Nephron (organoid): ENCODE measurements around the gene AHCYL2.
"Not testable (repeated sequence)": the region's sequence is repeated elsewhere in the genome, so short reads cannot be mapped to it uniquely, and the experiment has no call there.

Experiments
- H3K27ac Mint-ChIP-seq, 3 experiments: 2 replicates each; pipeline ENCODE4 v1.8.0; 2020; ENCODE audit warnings: mixed read lengths in 3 of 3, mild to moderate bottlenecking in 2 of 3, moderate library complexity in 1 of 3
- H3K27me3 Mint-ChIP-seq: 2 replicates; pipeline ENCODE4 v1.8.0; 2021; ENCODE audit warnings: low read depth, mild to moderate bottlenecking, moderate library complexity, mixed read lengths
- H3K36me3 Mint-ChIP-seq: 2 replicates; pipeline ENCODE4 v1.8.0; 2020; ENCODE audit warnings: low read depth, mixed read lengths
- H3K4me1 Mint-ChIP-seq: 2 replicates; pipeline ENCODE4 v1.8.0; 2020; ENCODE audit warnings: mixed read lengths
- H3K4me3 Mint-ChIP-seq, 3 experiments: 2 replicates each; pipeline ENCODE4 v1.8.0; 2020; ENCODE audit warnings: mild to moderate bottlenecking in 3 of 3, mixed read lengths in 3 of 3, moderate library complexity in 2 of 3
- H3K9me3 Mint-ChIP-seq: 2 replicates; pipeline ENCODE4 v1.8.0; 2020; ENCODE audit warnings: mixed read lengths
- TF ChIP-seq, protein P1 (sequence below), 3 experiments: fragments of 200-600 bp; sonication (generic); IDR thresholded peaks; one replicate each; pipeline ENCODE4 v1.5.0; 2021; ENCODE audit warnings: antibody characterized with exemption in 3 of 3; ENCODE audit not compliant: unreplicated experiment in 3 of 3

The AHCYL2 gene

GRCh38 chr7:129212126-129212525 lies 12.7 kb upstream of the AHCYL2 start:
- no peak overlapping the region for H3K4me3 Mint-ChIP-seq
- peaks cover 1% of the 10 kb centered on the region for H3K9me3 Mint-ChIP-seq
- peaks cover 72% of the 10 kb centered on the region for H3K36me3 Mint-ChIP-seq
- H3K4me1 Mint-ChIP-seq, result peaks cover 5% of the 10 kb centered on the region
- H3K27me3 Mint-ChIP-seq, result no peaks in the 10 kb centered on the region
- TF ChIP-seq, protein P1, sequence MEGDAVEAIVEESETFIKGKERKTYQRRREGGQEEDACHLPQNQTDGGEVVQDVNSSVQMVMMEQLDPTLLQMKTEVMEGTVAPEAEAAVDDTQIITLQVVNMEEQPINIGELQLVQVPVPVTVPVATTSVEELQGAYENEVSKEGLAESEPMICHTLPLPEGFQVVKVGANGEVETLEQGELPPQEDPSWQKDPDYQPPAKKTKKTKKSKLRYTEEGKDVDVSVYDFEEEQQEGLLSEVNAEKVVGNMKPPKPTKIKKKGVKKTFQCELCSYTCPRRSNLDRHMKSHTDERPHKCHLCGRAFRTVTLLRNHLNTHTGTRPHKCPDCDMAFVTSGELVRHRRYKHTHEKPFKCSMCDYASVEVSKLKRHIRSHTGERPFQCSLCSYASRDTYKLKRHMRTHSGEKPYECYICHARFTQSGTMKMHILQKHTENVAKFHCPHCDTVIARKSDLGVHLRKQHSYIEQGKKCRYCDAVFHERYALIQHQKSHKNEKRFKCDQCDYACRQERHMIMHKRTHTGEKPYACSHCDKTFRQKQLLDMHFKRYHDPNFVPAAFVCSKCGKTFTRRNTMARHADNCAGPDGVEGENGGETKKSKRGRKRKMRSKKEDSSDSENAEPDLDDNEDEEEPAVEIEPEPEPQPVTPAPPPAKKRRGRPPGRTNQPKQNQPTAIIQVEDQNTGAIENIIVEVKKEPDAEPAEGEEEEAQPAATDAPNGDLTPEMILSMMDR (IDR thresholded peaks at IDR 0.05; ENCODE audit: unreplicated experiment in 3 of 3), result no peak
- H3K27ac Mint-ChIP-seq, result no peak overlapping the region

- no peak overlapping the region for H3K4me3 Mint-ChIP-seq
- no peak overlapping the region for H3K27ac Mint-ChIP-seq
- peaks cover 3% of the 10 kb centered on the region for H3K9me3 Mint-ChIP-seq
- peaks cover 69% of the 10 kb centered on the region for H3K36me3 Mint-ChIP-seq
- TF ChIP-seq, protein P1 (IDR thresholded peaks at IDR 0.05; ENCODE audit: unreplicated experiment in 3 of 3), result no peak
- peaks cover 5% of the 10 kb centered on the region for H3K4me1 Mint-ChIP-seq
- H3K27me3 Mint-ChIP-seq, result no peaks in the 10 kb centered on the region
These were observed 12.2 kb upstream of the AHCYL2 start for GRCh38 chr7:129212596-129212995.

GRCh38 chr7:129213828-129214227 lies 11.0 kb upstream of the AHCYL2 start:
- TF ChIP-seq, protein P1 (IDR thresholded peaks at IDR 0.05; ENCODE audit: unreplicated experiment in 3 of 3), result no peak
- Mint-ChIP-seq H3K27me3 (no peaks in the 10 kb centered on the region), H3K9me3 (peaks cover 3% of the 10 kb centered on the region), H3K36me3 (peaks cover 70% of the 10 kb centered on the region), H3K27ac (peak overlapping the region; percentile 17 to 54 (median 20)), H3K4me1 (peaks cover 5% of the 10 kb centered on the region), H3K4me3 (no peak overlapping the region)

DNA sequence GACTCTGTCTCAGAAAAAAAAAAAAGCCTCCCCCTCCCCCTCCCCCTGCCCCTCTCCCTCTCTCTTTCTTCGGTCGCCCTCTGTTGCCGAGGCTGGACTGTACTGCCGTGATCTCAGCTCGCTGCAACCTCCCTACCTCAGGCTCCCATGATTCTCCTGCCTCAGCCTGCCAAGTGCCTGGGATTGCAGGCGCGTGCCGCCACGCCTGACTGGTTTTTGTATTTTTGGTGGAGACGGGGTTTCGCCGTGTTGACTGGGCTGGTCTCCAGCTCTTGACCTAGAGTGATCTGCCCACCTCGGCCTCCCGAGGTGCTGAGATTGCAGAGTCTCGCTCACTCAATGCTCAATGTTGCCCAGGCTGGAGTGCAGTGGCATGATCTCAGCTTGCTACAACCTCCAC lies 9.1 kb upstream of the AHCYL2 start:
- not testable (repeated sequence) for H3K9me3 Mint-ChIP-seq, H3K27ac Mint-ChIP-seq, H3K4me3 Mint-ChIP-seq, H3K27me3 Mint-ChIP-seq, H3K4me1 Mint-ChIP-seq
- H3K36me3 Mint-ChIP-seq, result peaks cover 54% of the 10 kb centered on the region

GRCh38 chr7:129216101-129216715 lies 8.6 kb upstream of the AHCYL2 start:
- Mint-ChIP-seq H3K27ac (peak overlapping the region in 1 of 3 experiments; percentile 66), H3K36me3 (peaks cover 51% of the 10 kb centered on the region)
- H3K9me3 Mint-ChIP-seq, H3K4me3 Mint-ChIP-seq, H3K4me1 Mint-ChIP-seq, H3K27me3 Mint-ChIP-seq: not testable (repeated sequence)

DNA sequence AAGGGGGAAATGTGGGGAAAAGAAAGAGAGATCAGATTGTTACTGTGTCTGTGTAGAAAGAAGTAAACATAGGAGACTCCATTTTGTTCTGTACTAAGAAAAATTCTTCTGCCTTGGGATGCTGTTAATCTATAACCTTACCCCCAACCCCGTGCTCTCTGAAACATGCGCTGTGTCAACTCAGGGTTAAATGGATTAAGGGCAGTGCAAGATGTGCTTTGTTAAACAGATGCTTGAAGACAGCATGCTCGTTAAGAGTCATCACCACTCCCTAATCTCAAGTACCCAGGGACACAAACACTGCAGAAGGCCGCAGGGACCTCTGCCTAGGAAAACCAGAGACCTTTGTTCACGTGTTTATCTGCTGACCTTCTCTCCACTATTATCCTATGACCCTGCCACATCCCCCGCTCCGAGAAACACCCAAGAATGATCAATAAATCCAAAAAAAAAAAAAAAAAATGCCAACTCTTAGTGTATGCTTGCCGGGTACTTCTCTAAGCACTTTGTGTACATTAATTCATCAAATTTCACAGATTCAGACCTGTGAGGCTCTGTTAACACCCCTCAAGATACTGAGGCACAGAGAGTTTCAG lies 7.9 kb upstream of the AHCYL2 start:
- not testable (repeated sequence) for H3K27me3 Mint-ChIP-seq, H3K9me3 Mint-ChIP-seq, H3K4me1 Mint-ChIP-seq, H3K4me3 Mint-ChIP-seq
- H3K36me3 Mint-ChIP-seq, result peaks cover 46% of the 10 kb centered on the region
- H3K27ac Mint-ChIP-seq, result peak overlapping the region in 1 of 3 experiments; percentile 66

DNA sequence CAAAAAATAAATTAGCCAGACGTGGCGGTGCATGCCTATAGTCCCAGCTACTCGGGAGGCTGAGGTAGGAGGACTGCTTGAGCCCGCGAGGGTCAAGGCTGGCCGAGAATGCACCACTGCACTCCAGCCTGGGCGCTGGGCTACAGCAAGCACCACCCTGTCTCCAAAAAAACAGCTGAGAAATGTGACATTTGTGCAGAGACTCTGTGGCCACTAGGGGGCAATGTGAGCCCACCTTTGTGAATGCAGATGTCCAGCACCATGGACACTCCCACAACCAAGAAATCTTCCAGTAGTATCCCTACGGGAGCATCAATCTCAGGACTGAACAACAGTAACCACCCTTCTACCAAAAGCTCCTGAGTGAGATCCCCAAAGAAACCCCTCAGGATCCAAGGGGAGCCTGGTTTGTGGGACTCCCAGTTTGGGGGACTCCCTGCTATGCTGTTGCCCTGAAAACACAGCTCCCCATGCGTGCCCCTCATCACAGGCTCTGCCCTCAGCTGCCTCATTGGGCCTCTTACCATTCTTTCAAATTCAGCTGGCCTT lies 6.2 kb upstream of the AHCYL2 start:
- TF ChIP-seq, protein P1 (IDR thresholded peaks at IDR 0.05; ENCODE audit: unreplicated experiment in 3 of 3), result peak; percentile 85 to 90 (median 89)
- Mint-ChIP-seq H3K27me3 (no peaks in the 10 kb centered on the region), H3K9me3 (peaks cover 3% of the 10 kb centered on the region), H3K36me3 (peaks cover 37% of the 10 kb centered on the region), H3K27ac (no peak overlapping the region), H3K4me1 (peaks cover 12% of the 10 kb centered on the region), H3K4me3 (no peak overlapping the region)

DNA sequence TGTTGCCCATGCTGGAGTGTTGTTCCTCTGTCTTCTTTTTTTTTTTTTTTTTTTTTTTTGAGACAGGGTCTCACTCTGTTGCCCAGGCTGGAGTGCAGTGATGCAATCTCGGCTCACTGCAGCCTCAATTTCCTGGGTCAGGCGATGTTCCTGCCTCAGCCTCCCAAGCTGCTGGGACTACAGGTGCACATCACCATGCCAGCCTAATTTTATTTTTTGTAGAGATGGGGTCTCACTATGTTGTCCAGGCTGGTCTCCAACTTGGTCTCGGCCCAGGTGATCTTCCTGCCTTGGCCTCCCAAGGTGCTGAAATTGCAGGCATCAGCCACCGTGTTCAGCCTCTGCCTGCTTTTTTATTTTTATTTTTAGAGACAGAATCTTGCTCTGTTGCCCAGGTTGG lies 5.7 kb upstream of the AHCYL2 start:
- peaks cover 11% of the 10 kb centered on the region for H3K4me1 Mint-ChIP-seq
- not testable (repeated sequence) for H3K4me3 Mint-ChIP-seq, H3K9me3 Mint-ChIP-seq, H3K27ac Mint-ChIP-seq, H3K27me3 Mint-ChIP-seq
- peaks cover 31% of the 10 kb centered on the region for H3K36me3 Mint-ChIP-seq
